T-helper 22 cell (primary cell): ENCODE measurements around the gene ANKFN1.

Source experiments
- DNase-seq: peaks from one replicate; pipeline ENCODE4 v3.0.0-alpha.2; 2020; ENCODE audit warnings: low read depth

Gene ANKFN1

GRCh38 chr17:56502120-56502654 is 348.9 kb downstream of the ANKFN1 start:
- no peak for DNase-seq

GRCh38 chr17:56505154-56505756 is 352.0 kb downstream of the ANKFN1 start:
- DNase-seq, result no peak

GRCh38 chr17:56506349-56506748 is 353.1 kb downstream of the ANKFN1 start:
- no peak for DNase-seq

GRCh38 chr17:56510554-56511342 is 357.5 kb downstream of the ANKFN1 start:
- no peak for DNase-seq

- no peak for DNase-seq
Observed at GRCh38 chr17:56514264-56514663, 361.0 kb downstream of the ANKFN1 start.

GRCh38 chr17:56514899-56515298 is 361.6 kb downstream of the ANKFN1 start:
- DNase-seq, result no peak

GRCh38 chr17:56521414-56522141 is 368.3 kb downstream of the ANKFN1 start:
- no peak for DNase-seq

GRCh38 chr17:56523042-56523441 is 369.8 kb downstream of the ANKFN1 start:
- DNase-seq, result no peak

GRCh38 chr17:56528696-56529095 is 375.4 kb downstream of the ANKFN1 start:
- DNase-seq, result no peak

- no peak for DNase-seq
Observed at GRCh38 chr17:56532926-56533325, 379.7 kb downstream of the ANKFN1 start.

- DNase-seq, result no peak
Observed at GRCh38 chr17:56536766-56537165, 383.5 kb downstream of the ANKFN1 start.

- no peak for DNase-seq
Observed at GRCh38 chr17:56540836-56541235, 387.6 kb downstream of the ANKFN1 start.

- no peak for DNase-seq
Observed at GRCh38 chr17:56543280-56543679, 390.0 kb downstream of the ANKFN1 start.

- DNase-seq, result no peak
Observed at GRCh38 chr17:56545106-56545505, 391.8 kb downstream of the ANKFN1 start.

- DNase-seq, result no peak
Observed at GRCh38 chr17:56545930-56546329, 392.7 kb downstream of the ANKFN1 start.

GRCh38 chr17:56548661-56549060 is 395.4 kb downstream of the ANKFN1 start:
- DNase-seq, result no peak

GRCh38 chr17:56549501-56549900 is 396.2 kb downstream of the ANKFN1 start:
- DNase-seq, result no peak

- no peak for DNase-seq
Observed at GRCh38 chr17:56557682-56558081, 404.4 kb downstream of the ANKFN1 start.

GRCh38 chr17:56558088-56558487 is 404.8 kb downstream of the ANKFN1 start:
- no peak for DNase-seq
